HUDEP-2 (cell line): ENCODE measurements around the gene ELAVL3.

Experiments used
- DNase-seq, 76 experiments: peaks; one replicate each; lab custom pipeline; 2025; ENCODE audit not compliant: unreplicated experiment in 76 of 76; lab: John Stamatoyannopoulos, UW

The ELAVL3 gene

DNA sequence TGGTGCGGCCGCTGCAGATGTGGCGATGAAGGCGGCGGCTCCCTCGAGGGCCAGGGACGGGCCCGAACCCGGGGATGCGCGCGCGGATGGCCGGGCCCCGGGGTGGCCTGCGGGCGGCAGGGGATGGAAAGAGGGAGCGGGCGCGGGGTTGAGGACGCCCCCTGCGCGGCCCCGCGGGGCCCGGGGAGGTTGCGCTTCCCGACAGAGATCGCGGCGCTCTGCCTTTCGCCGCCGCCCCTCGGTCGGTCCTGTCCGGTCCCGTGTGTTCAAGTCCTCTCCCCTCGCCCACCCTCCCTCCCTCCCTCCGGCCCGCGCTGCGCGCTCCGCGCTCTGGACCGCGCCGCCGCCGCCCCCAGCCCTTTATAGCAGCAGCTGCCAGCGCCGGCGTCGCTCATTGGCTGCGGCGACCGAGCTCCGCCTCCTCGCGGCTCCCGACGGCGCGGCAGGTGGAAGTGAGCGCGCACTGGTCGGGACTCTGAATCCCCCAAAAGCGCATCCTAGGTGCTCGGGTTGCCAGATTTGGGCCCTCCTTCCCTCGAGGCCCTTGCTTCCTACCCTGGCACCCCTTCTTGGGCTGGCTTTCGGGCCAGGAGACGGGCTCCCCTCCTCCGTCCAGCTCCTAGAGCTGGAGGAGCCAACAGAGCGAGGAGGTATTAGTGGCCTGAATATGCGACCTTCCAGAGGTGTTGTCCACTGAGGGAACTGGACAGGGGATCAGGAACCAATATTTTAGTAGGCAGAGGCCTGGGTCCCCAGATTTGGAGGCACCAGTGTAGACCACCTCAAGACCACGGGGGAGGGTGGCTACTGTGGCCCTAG, at the start of gene ELAVL3:
Gene ELAVL3, minus strand, starts transcription at position 332 of the 819 bp plus-strand sequence. CDS start 438 bp downstream, outside the sequence.
- DNase-seq = no peak

- peak in 75 of 76 experiments; percentile 30 to 99 (median 94) for DNase-seq
Observed at GRCh38 chr19:11530432-11530831, 49.6 kb upstream of the ELAVL3 start.

DNA sequence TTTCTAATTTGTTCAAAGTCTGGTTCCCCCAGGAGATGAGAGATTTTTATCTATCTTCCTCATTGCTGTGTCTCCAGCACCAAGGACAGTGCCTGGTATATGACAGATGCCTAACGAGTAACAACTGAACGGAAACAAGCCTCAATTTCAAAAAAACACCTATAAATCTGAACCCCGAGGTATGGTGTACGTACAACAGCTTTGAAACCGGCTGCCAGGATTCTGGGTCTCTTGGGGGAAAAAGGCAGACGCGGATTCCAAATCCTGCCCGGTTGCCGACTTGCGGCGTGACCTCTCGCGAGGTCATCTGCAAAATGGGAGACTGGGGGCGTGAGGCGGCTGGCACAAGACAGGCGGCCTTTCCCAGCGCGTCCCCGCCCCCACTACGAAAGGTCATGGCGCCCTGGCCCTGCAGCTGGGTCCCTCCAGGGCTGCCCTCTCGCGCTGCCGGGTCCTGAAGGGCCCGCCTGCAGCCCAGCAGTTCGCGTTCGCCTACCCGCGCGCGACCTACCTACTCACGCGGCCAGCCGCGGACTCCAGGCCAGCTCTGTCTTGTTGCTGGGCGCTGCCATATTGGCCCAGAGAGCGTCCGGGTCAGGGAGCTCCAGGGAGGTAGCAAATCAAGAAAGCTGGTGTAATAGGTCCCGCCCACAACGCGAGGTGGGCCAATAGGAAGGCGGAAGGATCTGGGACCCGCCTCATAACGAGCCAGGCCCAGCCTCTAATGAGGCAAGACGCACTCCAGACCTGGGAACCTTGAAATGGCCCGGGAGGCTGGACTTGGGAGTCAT, 47.9 kb upstream of the ELAVL3 start, which contains the start of gene ECSIT:
Gene ECSIT, minus strand, starts transcription at position 584 of the 791 bp plus-strand sequence. CDS start 9,964 bp downstream, outside the sequence.
- peak; percentile 78 to 99 (median 98) for DNase-seq

- no peak for DNase-seq
Observed at GRCh38 chr19:11519138-11519537, 38.3 kb upstream of the ELAVL3 start.

DNA sequence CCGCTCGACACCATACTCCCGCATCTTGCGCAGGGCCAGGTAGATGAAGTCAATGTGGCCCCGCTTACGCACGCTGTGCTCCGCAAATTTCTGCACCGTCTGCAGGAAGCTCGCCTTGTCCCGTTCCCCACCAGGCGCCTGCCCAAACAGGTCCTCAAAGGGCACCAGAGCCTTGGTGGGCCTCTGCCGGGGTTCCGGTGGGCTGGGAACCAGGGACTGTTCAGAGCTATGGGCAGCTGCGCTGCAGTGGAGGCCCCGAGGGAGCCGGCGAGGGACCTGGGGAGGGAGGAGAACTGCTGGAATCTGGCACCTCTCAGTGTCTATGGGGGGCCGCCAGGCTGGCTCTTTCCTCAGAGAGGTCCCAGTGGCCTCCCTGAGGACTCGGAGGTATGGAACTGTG, 33.1 kb upstream of the ELAVL3 start:
- no peak for DNase-seq

- no peak for DNase-seq
Observed at GRCh38 chr19:11510444-11510843, 29.6 kb upstream of the ELAVL3 start.

- DNase-seq = no peak
Observed at GRCh38 chr19:11507370-11508078, 26.7 kb upstream of the ELAVL3 start.

- DNase-seq = no peak
Observed at GRCh38 chr19:11506967-11507366, 26.1 kb upstream of the ELAVL3 start.

DNA sequence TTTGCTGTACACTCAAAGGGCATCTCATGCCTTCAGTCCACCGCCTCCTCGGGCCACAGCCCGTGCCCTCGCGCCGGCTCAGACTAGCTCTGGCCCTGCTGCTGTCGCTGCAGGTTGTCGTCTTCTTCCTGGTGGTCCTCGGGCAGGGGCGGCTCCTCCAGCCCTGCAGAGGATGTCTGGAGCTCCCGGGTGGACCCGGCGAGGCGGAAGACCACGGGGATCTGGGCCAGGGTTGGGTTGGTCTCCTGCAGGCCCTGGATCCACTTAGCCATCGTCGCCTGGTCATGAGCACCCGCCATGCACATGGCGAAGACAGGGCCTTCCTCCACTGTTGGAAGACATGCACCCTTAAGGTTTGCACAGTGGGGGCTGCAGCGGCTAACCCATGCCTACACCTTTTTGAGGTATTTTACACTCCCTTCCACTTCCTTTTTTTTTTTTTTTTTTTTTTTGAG, 25.3 kb upstream of the ELAVL3 start:
- DNase-seq = peak in 5 of 76 experiments; percentile 37 to 64 (median 45)

GRCh38 chr19:11505504-11506100, 24.8 kb upstream of the ELAVL3 start, which contains the start of gene ZNF653:
ZNF653 (minus strand) TSS chr19:11505839; CDS start chr19:11505786, 53 bp downstream.
- peak; percentile 48 to 98 (median 96) for DNase-seq

DNA sequence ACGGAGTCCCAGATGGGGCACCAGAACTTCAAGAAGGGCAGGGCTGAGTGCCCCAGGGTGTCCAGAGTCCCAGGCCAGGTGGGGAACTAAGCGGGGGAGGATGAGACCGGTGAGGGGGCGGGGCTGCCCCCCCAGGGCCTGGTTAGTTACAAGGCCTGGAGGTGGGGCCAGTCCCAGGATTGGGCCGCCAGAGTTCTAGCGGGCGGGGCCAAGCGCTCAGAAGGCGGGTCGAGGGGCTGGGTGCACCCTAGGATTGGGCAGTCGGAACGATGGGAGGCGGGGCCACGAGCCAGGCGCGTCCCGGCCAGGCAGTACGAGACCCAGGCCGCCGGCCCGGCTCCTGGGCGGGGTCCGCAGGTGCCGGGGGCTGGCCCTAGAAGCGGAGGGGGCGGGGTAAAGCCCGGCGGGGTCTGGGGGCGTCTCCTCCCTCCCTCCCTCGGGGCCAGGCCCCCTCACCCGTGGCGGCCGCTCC, 24.2 kb upstream of the ELAVL3 start:
- DNase-seq = peak; percentile 74 to 100 (median 98)

DNA sequence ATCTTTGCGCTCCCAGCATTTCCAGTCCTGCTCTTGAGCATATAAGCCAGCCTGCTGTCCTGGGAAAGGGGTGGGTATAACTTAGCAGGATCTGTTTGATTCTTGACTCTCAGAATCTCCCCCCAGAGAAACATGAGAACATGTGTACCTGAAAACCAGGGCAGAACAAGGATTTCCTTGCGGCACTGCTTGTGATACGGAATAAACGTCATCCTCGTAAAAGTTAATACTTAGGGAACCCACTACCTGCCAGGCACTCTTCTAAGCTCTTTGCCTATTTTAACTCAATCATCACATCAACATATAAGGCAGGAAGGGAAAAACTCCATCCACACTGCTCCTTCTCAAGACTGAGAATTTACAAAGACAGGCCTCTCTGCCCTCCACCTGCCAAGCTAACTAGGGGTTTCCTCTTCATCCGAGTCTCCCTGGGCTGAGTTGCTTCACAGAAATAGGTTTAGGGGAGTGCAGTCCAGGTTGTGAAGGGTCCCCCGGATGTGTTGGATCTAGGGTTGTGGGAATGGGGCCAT, 23.7 kb upstream of the ELAVL3 start:
- DNase-seq = no peak

DNA sequence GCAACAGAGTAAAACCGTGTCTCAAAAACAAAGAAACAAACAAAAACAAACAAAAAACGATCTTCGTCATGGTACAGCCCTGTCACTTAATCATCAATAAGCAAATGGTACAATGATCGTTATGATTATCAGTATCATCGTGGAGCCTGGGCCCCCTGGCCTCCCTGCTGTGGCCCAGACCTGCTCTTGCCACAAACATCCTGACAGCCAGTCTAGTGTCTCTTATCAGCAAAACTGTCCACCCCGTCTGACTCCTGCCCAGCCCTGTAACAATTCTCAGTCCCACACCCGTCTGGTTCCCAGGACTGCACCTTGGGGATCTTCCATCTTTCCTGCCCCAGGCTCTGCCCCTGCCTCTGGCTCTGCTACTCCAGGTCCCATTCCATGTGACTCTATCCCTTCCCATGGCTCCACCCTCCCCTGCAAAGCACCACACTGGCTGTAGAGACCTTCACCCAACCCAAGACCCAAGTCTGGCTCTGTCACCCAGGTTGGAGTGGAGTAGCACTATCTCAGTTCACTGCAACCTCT, 19.1 kb upstream of the ELAVL3 start:
- peak in 59 of 76 experiments; percentile 7 to 85 (median 45) for DNase-seq

DNA sequence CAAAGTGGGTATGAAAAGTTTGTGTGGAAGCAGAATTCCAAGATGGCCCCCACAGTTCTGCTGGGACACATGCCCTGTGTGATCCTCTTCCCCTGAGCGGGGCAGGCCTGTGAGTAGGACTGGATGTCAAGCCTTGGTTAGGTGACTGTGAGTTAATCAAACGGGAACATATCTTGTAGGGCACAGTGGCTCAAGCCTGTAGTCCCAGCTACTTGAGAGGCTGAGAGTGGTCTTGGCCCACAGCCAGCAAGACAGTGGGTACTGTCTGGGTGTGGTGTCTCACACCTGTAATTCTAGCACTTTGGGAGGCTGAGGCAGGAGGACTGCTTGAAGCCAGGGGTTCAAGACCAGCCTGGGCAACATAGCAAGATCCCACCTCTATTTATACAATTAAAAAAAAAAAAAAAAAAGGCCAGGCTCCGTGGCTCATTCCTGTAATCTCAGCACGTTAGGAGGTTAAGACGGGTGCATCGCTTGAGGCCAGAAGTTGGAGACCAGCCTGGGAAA, 18.4 kb upstream of the ELAVL3 start:
- peak in 7 of 76 experiments; percentile 14 to 32 (median 21) for DNase-seq

GRCh38 chr19:11496391-11497163, 15.7 kb upstream of the ELAVL3 start:
- peak in 74 of 76 experiments; percentile 36 to 98 (median 80) for DNase-seq

GRCh38 chr19:11495885-11496284, 15.0 kb upstream of the ELAVL3 start:
- no peak for DNase-seq

DNA sequence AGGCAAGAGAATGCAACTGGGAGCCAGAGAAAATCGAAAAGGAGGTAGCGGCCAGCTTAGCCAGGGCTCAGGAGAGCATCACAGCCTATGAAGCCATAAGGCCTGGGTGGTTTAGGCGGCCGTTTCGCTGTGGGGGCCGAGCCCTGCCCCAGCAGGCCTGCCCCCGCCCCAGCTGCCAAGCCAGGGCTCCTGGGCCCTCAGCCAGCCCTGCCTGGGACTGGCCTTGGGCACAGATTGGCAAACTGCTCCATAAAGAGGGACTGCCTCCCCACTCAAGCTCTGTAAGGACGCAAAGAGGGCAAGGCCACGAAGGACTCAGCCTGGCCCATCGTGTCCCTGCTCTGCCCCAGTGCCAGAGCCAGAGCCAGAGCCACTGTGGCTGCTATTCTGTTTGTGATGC, 14.6 kb upstream of the ELAVL3 start:
- DNase-seq = peak in 36 of 76 experiments; percentile 5 to 68 (median 38)

DNA sequence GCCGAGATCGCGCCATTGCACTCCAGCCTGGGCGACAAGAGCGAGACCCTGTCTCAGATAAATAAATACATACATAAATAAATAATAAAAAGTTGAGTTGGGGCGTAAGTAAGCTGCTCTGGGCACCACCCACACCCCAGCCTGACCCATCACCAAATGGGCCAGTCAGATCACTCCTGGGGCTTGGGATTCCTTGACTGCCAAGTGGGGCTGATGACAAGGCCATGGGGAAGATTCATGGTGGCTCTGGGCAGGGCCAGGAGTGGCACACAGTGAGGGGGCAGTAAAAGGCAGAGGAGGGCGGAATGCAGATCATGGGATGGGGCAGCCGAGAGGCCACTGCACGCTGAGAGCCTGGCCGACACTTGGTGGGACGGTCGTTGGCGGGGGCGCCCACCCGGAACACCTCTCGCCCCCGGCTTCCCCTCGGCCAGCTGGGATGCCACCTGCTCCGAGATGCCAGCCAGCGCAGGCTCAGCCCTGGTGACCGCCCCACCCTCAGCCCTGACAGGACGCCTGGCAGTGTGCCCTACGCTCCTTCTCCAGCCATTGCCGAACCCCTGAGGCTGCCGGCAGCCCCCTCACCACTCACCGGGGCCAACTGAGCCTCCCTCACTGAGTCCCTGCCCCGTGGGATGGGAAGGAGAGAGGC, 13.9 kb upstream of the ELAVL3 start:
- no peak for DNase-seq
